Measurements from ENCODE around the gene SF3A2. TPM values are rescaled to one million over a fixed set of nuclear protein-coding genes. Genes with fewer than 3 reads are reported as not detected.

Gene SF3A2
- total and polyA plus RNA-seq, 2 donors (not counting 1 experiment from before 2014, with no cell fraction given) = 98.2 to 140 TPM

DNA sequence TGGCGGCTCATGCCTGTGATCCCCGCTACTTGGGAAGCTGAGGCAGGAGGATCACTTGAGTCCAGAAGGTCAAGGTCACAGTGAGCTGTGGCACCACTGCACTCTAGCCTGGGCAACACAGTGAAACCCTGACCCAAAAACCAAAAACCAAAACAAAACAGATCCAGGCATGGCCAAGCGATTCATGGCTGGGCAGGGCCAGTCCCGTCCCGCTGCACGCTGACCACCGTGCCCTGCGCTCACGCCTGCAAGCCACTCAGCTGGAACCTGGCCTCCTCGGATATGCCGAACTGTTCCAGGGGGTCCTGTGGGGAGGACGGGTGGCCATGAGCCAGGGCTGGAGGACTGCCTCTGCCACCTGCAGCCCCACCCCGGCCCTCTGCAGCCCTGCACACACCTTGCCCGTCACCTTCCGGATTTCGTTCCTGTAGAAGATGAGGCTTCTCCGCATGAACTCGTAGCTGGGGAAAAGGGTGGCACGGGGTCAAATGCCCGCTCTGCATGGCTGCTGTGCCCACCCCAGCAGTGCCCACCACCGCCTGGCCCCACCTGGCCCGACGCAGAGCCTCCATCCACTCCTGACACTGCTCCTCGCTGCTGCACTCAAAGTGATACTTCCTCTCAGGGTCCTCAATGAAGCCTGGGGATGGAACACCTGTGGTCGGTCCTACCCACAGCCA is 2.9 kb upstream of the SF3A2 start:
- CTCF ChIA-PET = interaction anchor here (1.2 to 2.3 kb wide), 3 partner anchors 25 to 82 kb away, joined by 3 to 9 read pairs (median 5); partner anchors contain the start of gene AP3D1
- no peak overlapping the region for H3K9ac ChIP-seq (ENCODE audit: low read length)
- H2AFZ ChIP-seq (ENCODE audit: insufficient read depth, low read depth, low read length, poor library complexity, severe bottlenecking) = no peak overlapping the region
- H3K27me3 ChIP-seq (replicated peaks in 1 of 4; ENCODE audit: control extremely low read depth in 1 of 4, control insufficient read depth in 3 of 4, insufficient read depth in 4 of 4, low read length in 3 of 4) = no peaks in the 10 kb centered on the region
- intact Hi-C loops (cut with micrococcal nuclease) = no loop called here
- Mint-ChIP-seq H3K9me3 (ENCODE audit: insufficient read depth) (no peaks in the 10 kb centered on the region), H3K4me1 (peaks cover 43% of the 10 kb centered on the region), H3K27ac (peak overlapping the region; percentile 37), H3K27me3 (no peaks in the 10 kb centered on the region), H3K4me3 (peak overlapping the region; percentile 93)
- DNase-seq (no peak), ATAC-seq (ENCODE audit: low read depth) (no peak)
- H3K4me1 ChIP-seq (ENCODE audit: control insufficient read depth in 2 of 2, insufficient read depth in 2 of 2, low read length in 2 of 2) = peaks cover 27 to 44% of the 10 kb centered on the region in 2 donors
- no peak overlapping the region for H3K4me2 ChIP-seq (replicated peaks; ENCODE audit: low read depth, low read length, poor library complexity, severe bottlenecking)
- no peaks in the 10 kb centered on the region for H3K9me3 ChIP-seq (ENCODE audit: control extremely low read depth in 1 of 3, control insufficient read depth in 2 of 3, insufficient read depth in 1 of 3, low read length in 2 of 3)
- no peak overlapping the region for H3K4me3 ChIP-seq (ENCODE audit: control extremely low read depth in 1 of 5, extremely low read depth in 1 of 5, insufficient read depth in 1 of 5, low read depth in 2 of 5, low read length in 4 of 5)
- 86% methylated on average over 25 of the region's 25 CpGs for WGBS (ENCODE audit: insufficient coverage)
- peaks cover 0 to 53% of the 10 kb centered on the region in 2 experiments for H3K36me3 ChIP-seq (replicated peaks in 1 of 2; ENCODE audit: control extremely low read depth in 1 of 2, control insufficient read depth in 1 of 2, extremely low read depth in 1 of 2, insufficient read depth in 2 of 2, low read length in 1 of 2)
- H3K27ac ChIP-seq (ENCODE audit: low read length in 2 of 2) = no peak overlapping the region
- H4K20me1 ChIP-seq (ENCODE audit: control insufficient read depth, insufficient read depth, low read length, poor library complexity, severe bottlenecking) = peaks cover 82% of the 10 kb centered on the region
- no peak for TF ChIP-seq EZH2 (IDR thresholded peaks at IDR 0.05; ENCODE audit: borderline replicate concordance, insufficient read depth, low read depth, low read length, poor library complexity, severe bottlenecking)
- TF ChIP-seq, protein P1, sequence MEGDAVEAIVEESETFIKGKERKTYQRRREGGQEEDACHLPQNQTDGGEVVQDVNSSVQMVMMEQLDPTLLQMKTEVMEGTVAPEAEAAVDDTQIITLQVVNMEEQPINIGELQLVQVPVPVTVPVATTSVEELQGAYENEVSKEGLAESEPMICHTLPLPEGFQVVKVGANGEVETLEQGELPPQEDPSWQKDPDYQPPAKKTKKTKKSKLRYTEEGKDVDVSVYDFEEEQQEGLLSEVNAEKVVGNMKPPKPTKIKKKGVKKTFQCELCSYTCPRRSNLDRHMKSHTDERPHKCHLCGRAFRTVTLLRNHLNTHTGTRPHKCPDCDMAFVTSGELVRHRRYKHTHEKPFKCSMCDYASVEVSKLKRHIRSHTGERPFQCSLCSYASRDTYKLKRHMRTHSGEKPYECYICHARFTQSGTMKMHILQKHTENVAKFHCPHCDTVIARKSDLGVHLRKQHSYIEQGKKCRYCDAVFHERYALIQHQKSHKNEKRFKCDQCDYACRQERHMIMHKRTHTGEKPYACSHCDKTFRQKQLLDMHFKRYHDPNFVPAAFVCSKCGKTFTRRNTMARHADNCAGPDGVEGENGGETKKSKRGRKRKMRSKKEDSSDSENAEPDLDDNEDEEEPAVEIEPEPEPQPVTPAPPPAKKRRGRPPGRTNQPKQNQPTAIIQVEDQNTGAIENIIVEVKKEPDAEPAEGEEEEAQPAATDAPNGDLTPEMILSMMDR (IDR thresholded peaks at IDR 0.05) = no peak
- peaks cover 81% of the 10 kb centered on the region for H3K79me2 ChIP-seq (ENCODE audit: control insufficient read depth, insufficient read depth, low read length)
- POLR2A ChIA-PET = interaction anchor here (0.6 to 2.5 kb wide), 2 partner anchors 25 to 291 kb away, joined by 5 to 10 read pairs; no protein-coding TSS in a partner anchor

DNA sequence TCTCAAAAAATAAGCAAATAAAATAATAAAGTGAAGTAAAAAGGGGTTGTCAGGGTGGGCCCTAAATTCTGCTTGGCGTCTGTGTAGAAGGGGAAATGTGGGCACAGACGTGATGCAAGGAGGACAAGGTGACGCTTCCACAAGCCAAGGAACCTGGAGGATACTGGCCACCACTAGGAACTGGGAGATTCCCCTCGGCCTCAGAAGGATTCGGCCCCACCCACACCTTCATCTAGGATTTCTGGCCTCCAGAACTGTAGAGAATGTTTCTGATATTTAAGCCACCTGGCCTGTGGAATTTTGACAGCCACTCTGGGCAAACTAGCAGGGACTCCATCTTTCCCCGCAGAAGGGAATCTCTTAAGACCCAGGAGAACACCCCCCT is 1.6 kb upstream of the SF3A2 start:
- Mint-ChIP-seq H3K4me3 (peak overlapping the region; percentile 93), H3K27me3 (no peaks in the 10 kb centered on the region), H3K9me3 (ENCODE audit: insufficient read depth) (no peaks in the 10 kb centered on the region), H3K27ac (peak overlapping the region; percentile 84), H3K4me1 (peaks cover 51% of the 10 kb centered on the region)
- Histone ChIP-seq H3K4me3 (ENCODE audit: control extremely low read depth in 1 of 5, extremely low read depth in 1 of 5, insufficient read depth in 1 of 5, low read depth in 2 of 5, low read length in 4 of 5) (peak overlapping the region; percentile 19 to 94 (median 70)), H3K27ac (ENCODE audit: low read length in 2 of 2) (peak overlapping the region in 1 of 2 donors; percentile 97), H3K4me1 (ENCODE audit: control insufficient read depth in 2 of 2, insufficient read depth in 2 of 2, low read length in 2 of 2) (peaks cover 39 to 51% of the 10 kb centered on the region in 2 donors), H3K9me3 (ENCODE audit: control extremely low read depth in 1 of 3, control insufficient read depth in 2 of 3, insufficient read depth in 1 of 3, low read length in 2 of 3) (peaks cover 0 to 6% (median 0%) of the 10 kb centered on the region in 3 donors), H3K27me3 (replicated peaks in 1 of 4; ENCODE audit: control extremely low read depth in 1 of 4, control insufficient read depth in 3 of 4, insufficient read depth in 4 of 4, low read length in 3 of 4) (no peaks in the 10 kb centered on the region), H3K4me2 (replicated peaks; ENCODE audit: low read depth, low read length, poor library complexity, severe bottlenecking) (peak overlapping the region; percentile 86), H3K79me2 (ENCODE audit: control insufficient read depth, insufficient read depth, low read length) (peaks cover 84% of the 10 kb centered on the region), H3K36me3 (replicated peaks in 1 of 2; ENCODE audit: control extremely low read depth in 1 of 2, control insufficient read depth in 1 of 2, extremely low read depth in 1 of 2, insufficient read depth in 2 of 2, low read length in 1 of 2) (peaks cover 0 to 42% of the 10 kb centered on the region in 2 experiments), H4K20me1 (ENCODE audit: control insufficient read depth, insufficient read depth, low read length, poor library complexity, severe bottlenecking) (peaks cover 84% of the 10 kb centered on the region), H3K9ac (ENCODE audit: low read length) (peak overlapping the region; percentile 89), H2AFZ (ENCODE audit: insufficient read depth, low read depth, low read length, poor library complexity, severe bottlenecking) (peak overlapping the region; percentile 88)
- no peak for TF ChIP-seq EZH2 (IDR thresholded peaks at IDR 0.05; ENCODE audit: borderline replicate concordance, insufficient read depth, low read depth, low read length, poor library complexity, severe bottlenecking)
- TF ChIP-seq, protein P1 (IDR thresholded peaks at IDR 0.05) = no peak
- intact Hi-C loops (cut with micrococcal nuclease) = no loop called here
- no peak for DNase-seq
- POLR2A ChIA-PET = interaction anchor here (0.9 to 2.5 kb wide), 6 partner anchors 23 to 84 kb away, joined by 3 to 10 read pairs (median 6); no protein-coding TSS in a partner anchor
- CTCF ChIA-PET = interaction anchor here (1.1 to 2.3 kb wide), 9 partner anchors 26 to 145 kb away, joined by 3 to 9 read pairs (median 6); partner anchors contain the start of gene AP3D1
- 90% methylated on average over 2 of the region's 6 CpGs for WGBS (ENCODE audit: insufficient coverage)
- ATAC-seq (ENCODE audit: low read depth) = no peak
